Activated CD8-positive, alpha-beta memory T cell treated with anti-CD3 and anti-CD28 coated beads, Interleukin-2, amount 50 U/mL, for 4 hours (primary cell): ENCODE measurements around the gene RPP30.
"Not testable (repeated sequence)": the region's sequence is repeated elsewhere in the genome, so short reads cannot be mapped to it uniquely, and the experiment has no call there.

ENCODE experiments used
- DNase-seq: peaks from one replicate; pipeline ENCODE4 v3.0.0-alpha.2; 2020

RPP30 gene

DNA sequence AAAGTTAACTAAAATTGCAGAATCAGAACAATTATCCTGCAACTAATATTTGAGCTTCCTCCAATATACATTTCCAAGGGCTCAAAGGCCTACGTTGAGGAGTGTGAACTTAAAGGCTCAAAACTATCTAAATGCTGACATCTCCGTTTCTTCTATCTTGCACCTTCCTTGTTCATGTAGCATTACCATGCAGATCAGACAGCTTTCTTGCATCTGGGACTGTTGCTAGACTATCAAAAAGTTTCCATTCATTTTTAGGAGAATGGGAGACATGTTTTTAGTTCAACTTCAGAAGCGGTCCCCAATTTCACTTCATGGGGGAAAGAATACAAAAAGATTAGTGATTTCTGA is 46.2 kb downstream of the RPP30 start:
- DNase-seq: no peak

DNA sequence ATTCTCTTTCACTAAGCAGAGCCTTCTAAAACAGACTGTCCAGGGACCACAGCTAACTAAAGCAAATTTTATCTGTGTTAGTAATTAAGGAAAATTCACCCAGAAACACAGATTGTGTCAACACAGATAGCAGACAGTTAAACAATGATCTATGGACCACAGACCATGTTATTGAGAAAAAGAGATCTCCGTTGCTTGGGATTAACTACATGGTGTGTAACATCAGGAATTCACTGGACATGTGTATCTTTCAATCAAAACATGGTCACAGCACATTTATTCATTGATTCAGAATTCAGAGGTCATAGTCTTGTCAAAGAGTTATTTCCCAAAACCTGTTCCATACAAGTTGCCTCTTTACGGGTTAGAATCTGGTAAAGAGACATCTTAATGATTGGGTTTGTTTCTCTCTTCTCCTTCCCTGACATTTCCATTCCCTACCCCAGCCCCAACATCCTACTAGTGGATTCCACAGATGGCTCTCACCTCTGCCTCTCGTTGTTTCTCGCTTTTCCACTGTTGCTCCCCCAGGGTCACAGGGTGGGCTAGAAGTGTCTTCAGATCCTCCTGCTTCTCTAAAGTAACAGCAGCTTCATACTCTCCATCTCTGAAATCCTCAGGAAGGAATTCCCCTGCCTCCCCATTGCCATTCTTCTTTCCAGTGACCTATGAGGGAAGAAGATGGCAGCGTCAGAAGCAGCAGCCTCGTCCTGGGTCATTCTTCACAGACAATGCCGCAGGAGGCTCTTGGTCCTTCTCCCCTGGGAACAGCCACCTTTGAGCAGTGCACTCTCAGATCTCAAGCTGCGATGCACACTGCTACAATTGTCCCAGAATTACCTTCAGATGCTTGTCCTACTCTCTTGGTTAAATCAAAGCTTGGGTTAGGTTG is 48.2 kb downstream of the RPP30 start:
- no peak for DNase-seq

DNA sequence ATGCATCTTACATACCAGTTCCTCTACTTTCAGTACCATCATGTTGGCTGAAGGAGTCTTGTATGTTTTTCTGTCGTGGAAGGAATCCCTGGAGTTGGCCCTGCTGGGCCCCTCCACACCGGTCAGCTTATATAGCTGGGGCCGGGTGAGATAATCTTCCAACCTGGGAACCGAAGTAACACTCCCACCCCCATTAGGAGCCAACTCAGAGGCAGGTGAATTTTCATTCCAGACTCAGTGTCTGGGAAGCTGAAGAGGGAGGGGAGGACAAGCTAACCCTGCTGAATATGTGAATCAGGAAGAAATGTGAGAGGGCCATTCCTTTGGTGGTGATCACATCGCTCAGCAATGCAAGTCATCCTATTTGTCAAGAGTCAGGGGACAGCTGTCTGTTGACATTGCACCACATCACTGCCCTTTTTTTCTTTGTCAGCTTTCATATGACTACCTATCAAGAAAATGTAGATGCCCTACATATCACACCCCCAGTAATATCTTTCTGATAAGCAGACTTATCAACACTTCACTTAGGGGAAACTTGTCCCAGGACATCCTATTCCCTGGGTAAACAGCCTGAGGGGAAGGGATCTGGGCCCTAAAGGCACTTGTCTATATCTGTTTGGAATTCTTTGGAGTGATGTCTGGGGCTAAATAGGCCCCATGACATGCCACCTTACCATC is 49.4 kb downstream of the RPP30 start, which contains the start of gene ANKRD1:
TSS of gene ANKRD1 (minus strand) at position 102 of the 681 bp plus-strand sequence. CDS start at position 42, 60 bp downstream.
- no peak for DNase-seq

DNA sequence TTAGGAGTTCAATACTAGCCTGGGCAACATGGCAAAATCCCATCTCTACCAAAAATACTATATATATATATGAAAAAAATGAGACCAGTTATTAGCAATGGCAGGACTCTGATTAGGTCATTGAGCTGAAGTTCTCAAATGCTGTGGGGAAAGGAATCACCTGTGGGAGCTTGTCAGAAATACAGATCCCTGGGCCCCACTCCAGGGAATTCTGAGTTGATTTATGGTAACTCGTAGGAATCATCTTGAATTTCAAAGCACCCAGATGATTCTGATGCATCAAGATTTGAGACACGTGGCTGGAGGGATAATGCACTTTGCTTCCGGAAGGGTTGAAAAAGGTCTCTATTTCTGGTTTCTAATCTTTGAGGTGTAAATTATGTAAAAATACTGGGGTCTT is 50.1 kb downstream of the RPP30 start:
- DNase-seq: no peak

DNA sequence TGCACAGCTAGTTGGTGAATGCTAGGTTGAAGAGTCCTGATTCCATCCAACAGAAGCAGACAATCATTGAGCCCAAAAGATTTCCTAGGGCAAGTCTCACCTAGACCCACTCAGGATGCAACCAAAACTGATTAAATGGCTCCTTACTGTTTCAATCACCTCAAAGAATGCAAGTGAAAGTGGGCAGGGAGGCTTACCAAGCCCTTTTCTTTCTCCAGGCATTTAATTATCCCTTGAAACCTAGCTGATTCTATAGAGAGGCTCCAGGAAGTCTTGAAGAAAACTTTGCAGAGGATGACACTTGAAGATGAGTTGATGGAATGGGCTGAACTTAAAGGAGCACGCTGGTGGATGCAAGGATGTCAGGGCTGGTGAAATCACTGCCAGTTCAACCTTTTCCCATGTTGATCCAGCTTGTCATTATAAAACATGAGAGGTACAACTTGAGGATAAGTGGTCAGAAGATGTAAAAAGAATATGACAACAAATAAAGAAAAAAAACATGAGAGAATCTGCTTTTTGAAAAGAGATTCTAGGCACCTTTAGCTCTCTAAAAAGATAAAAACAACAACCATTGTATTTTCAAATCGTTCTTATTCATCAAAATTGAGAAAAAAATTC is 51.4 kb downstream of the RPP30 start:
- no peak for DNase-seq

DNA sequence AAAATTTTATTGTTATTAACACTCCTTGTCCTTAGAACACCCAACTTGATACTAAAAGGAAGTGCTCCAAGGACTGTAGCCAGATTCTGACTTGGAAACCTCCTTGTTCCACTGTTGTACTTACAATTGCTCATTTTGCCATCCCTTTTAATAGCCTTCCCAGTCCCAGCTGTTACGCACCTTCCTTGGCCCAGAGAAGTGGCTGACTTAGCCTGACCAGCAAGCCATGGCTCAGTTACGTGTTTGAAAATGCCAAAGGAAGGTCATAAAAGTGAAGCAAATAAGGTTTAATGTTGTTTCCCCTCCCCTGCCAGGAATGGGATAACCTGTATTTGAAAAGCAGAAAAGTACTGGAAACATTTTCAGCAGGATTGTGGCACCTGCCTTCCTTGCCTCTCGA is 52.8 kb downstream of the RPP30 start:
- DNase-seq: no peak

DNA sequence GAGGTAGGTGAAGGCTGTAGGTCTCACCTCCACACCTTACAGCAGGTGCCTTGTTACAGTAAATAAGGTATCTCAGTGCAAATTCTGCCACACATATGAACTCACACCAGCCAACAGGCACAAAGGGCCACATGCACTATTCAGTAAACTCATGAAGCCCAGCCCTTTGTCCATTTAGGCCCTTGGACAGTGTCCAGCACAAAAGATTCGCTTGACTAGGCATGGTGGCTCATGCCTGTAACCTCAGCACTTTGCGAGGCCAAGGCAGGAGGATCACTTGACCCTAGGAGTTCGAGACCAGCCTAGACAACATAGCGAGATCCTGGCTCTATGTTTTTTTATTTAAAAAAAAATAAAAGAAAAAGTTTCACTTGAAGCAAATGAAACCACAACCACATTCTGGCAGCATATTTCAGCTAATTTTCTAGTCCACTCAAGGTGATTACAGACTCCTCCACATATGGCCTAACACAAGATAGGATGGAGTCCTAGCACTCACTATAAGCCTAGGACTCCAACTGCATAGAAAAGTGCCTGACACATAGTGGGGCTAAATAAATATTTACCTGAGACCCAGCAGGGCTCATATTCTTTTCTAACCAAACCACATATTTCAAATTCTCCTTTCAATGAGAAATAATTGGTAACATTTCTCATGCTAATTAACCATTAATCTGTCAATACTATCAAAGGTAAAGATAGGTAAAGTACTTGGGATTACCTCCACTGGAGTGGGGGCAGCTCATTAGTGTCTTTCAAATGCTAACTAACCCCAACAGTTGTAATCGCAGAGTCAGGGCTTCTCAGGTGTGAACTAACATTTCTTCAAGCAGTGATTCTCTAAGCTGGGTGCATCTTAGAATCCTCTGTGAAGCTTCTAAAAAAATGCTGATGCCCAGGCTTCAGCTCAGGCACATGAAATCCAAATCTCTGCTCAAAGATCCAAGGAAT is 53.6 kb downstream of the RPP30 start:
- no peak for DNase-seq

DNA sequence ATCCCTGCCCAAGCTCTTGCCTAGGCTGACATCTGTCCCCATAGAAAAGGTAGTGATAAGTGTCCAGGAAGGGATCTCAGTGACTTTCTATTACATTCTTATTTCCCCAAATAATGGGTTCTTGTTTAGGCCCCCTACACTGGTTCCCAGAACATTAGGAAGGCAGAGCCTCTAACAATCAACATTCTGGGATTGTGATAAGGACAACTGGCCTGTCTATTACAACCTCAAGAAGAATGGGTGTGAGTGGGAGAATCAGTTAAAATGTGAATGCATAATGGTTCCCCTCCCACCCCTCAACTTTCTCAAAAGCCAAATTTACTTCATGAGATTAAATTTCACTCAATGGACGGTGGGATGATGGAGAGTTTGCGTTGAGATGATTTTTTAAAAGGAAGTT is 55.5 kb downstream of the RPP30 start:
- no peak for DNase-seq

DNA sequence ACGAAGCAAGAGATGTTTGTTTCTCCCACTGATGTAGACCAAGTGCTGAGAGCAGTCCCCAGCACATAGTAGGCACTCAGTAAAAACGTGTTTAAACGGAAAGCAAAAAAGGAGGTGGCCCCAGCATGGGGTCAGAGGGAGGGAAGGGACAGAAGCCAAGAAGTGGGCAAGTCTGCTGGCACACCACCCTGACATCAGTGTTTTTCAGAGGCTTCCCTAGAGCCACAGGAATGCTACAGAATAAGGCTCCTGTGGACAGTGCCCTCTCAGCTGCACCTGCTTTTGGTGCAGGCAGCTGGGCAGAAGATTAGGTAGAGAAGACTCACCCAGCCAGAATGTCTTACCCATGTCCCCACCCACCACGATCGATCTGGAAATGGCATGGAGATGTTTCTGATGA is 57.4 kb downstream of the RPP30 start:
- DNase-seq: no peak

DNA sequence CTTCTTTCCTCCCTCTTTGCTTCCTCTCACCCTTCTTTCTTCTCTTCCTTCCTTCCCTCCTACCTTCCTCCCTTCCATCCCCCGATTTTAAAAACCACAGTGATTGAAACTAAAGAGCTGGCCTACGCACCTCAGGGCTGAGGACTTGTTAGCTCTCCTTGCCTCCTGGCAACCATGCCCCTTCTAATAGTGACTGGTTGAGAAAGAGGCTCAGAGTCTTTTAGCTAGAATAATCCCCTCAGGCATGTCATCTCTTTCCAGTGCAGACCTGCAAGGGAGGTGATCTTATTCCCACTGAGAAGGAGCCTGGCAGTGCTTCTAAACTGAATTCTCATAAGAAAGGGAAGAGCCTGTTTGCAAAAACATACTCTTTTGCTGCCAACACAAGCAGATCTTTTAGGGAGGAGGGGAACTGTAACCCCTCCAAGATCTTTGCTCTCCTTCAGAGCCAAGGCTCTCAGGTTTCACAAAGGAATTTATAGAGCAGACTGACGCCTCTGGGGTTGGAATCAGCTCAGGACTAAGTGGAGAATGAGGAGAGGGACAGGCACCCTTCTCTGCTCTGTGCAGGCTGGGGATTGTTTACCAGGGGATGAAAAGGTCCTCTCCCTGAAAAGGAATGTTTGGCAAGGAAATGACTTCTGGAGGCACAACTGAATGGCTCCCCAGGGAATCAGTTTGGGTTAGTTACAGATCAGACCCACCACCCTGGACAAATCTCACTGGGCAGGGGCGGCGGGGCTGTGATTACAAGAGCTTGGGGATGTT is 58.5 kb downstream of the RPP30 start:
- DNase-seq: no peak

DNA sequence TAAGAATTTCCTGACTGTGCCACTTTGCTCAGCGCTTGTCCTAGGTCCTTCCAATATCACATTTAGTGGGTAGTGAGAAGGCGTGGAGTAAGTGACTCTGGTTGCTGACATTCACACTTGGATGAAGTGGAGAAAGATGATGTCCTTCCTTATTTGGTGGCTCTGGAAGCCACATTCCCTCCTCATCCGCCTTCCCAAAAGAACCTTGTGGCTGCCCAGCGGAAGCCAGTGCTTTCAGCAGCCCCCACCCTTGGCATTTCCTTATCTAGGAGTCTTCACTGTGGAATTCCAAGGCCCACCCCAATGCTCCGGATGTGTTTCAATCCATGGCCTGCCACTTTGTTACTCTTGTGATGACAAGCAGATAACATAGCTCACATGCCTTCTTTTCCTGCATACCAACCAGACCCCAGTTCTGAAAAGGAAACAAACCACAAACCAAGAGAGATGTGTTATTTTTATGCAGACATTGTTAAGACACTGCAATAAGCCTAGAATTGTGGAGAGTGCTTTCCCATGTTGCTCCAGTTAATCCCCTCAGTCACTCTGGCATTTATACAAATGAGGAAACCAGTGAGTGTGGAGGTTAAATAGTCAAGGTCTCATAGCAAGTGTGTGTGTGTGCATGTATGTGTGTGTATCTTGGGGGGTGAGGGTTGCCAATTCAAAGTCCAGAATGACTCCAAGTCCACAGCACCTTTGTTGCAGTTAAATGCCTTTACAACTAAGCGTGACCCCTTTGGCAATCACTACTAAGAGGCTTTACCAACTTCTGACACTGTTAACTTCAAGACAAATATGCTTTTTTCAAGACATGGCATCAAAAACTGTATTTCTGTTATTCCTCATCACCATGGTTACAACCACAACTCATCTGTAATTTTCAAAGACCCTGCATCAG is 59.4 kb downstream of the RPP30 start:
- DNase-seq: no peak

DNA sequence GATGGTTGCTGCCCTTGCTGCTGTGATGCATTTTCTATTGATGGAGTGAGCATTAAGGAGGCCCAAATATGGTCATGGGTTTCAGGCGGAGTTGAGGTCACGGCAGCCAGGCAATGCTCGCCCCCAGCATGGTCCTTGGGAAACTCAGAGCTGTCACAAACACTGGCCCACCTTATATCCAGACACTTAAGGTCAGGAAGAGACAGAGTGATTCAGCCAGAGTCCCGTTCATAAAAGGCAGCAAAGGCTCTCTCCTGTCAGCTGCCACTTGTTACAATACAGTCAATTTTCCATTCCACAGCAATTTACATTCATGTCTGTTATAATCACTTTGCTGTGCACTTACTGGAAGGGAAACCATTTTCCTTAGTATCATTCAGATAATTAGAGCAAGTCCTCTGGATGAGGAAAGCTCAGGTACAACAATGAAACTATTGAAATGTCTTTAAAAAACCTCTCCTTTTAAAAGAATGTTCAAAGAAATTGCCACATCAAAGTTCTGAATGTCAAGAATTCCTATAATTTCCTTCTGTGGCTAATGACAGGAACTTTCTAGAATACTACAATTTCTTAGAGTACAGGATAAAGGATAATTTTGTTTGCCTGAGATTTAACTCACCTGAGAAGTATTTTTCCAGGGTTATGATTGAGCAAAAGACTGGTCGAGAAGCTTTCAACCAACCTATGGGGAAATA is 64.0 kb downstream of the RPP30 start:
- no peak for DNase-seq

DNA sequence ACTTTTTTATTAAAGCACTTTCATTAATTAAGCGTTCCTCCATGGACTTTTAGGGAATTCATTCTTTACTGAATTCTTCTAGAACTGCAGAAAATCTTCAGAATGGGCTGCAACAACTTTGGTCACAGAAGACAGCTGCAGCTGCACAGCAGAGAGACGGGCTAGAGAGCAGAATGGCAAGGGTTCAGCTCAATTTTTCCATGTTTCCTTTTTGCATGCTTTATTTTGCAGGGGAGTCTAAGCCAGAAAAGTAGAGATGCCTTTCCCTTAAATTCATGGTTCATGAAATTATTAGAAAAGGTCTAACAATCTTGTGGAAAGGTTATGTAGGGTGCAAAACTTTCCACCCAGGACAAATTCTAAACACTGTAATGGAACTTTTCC is 64.5 kb downstream of the RPP30 start:
- DNase-seq: no peak

DNA sequence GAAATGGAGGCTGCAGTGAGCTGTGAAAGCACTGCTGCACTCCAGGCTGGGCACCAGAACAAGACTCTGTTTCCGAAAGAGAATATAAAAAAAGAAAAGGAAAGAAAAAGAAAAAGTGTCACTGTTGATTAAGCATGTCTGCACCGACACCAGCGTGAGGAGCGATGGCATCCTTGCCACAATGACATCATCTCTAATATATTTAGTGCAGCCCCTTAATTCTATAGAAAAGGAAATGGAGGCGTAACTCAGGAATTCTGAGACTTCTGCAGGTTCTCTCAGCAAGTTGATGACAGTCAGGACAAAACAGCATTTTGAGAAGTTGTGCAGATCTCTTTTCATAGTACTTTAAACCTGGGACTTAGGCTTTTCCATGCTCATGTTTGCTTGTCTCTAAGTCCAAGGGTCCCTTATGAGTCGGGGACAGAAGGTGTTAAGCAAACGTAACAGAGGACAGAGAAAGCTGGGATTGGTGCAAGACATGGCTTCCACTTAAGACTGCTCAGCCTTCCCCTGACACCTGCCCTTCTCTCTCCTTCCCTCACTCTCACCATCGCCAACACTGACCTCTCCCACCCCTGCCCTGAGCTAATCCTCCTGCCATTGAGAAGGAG is 66.0 kb downstream of the RPP30 start:
- DNase-seq: no peak

DNA sequence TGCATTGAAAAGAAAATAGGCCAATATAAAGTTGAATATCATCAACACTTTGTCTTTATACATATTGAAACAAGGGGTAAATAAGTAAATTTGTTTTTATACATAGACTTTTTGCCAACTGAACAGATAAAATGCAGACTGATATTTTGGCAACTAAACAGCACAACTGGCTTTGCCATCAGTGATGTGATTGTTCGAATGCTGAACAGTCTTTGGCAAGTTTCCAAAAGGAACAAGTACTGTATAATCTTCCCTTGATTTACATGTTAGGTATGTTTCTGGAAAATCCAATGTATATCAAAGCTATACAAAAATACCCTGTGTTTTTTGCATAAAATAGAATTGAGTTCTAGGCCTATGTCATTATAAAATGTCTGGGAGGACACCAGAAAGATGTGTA is 67.3 kb downstream of the RPP30 start:
- DNase-seq: no peak

DNA sequence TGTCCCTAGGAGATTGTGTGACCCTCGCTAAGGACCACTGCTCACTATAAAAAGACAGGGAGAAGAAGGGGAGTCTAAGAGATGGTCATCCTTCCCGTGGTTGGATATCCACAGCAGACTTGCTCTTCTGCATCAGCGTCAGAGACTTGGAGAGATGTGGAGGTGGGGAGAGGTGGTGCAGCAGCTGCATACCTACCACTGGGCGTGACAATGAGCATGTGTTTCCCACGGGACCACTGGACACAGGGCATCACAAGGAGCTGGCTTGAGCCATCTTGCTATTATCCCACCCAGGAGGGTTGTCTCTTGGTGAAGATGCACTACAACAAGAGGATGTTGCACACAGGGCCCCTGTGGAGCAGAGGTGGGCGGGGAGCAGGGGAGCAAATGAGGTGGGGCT is 67.9 kb downstream of the RPP30 start:
- no peak for DNase-seq

DNA sequence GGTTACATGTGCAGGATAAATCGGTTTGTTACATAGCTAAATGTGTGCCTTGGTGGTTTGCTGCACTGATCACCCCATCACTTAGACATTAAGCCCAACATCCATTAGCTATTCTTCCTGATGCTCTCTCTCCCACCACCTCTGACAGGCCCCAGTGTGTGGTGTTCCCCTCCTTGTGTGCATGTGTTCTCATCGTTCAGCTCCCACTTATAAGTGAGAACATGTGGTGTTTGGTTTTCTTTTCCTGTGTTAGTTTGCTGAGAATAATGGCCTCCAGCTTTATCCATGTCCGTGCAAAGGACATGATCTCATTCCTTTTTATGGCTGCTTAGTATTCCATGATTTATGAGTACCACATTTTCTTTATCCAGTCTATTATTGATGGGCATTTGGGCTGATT is 71.2 kb downstream of the RPP30 start:
- DNase-seq: not testable (repeated sequence)

DNA sequence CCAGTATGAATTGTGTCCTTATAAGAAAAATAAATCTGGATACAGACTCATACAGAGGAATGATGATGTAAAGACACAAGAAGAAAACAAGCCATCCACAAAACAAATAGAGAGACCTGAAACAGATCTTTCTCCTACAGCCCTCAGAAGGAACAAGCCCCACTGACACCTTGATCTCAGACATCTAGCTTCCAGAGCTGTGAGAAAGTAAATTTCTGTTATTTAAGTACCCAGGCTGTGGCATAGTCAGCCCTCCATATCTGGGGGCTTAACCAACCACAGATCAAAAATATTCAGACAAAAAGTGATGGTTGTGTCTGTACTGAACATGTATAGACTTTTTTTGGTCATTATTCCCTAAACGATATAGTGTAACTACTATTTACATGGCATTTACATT is 73.0 kb downstream of the RPP30 start:
- DNase-seq: no peak

DNA sequence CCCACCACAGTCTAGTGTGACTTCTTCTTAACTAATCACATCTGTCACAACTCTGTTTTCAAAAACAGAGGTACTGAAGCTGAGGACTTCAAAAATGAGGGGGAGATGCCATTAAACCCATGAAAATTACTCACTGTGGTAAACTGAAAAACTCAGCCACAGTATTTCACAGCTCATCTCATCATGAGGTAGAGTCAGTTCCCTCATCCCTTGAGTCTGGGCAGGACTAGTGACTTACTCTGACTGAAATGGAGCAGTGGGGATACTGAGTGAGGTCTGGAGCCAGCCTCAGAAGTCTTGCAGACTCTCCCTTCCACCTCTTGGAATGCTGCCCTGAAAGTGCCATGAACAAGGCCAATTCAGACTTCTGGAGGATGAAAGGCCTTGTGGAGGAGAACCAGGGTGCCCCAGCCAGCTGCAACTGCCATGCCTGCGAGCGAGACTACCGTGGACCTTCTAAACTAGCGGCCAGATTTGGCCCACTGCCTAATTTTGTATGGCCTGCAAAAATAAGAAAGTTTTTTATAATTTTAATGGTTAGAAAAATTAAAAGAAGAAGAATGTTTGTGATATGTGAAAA is 73.8 kb downstream of the RPP30 start:
- no peak for DNase-seq
